Measurements from ENCODE around the gene ERAP2.

Gene ERAP2

GRCh38 chr5:96905864-96906263 lies 29.6 kb downstream of the ERAP2 start:
- TF ChIP-seq CTCF (conservative IDR thresholded peaks at IDR 0.05; ENCODE audit: low read depth, low read length): no peak
- no peak overlapping the region for H3K4me3 ChIP-seq (ENCODE audit: low read depth, low read length)
- DNase-seq (ENCODE audit: low read depth): no peak

GRCh38 chr5:96909003-96909402 lies 32.7 kb downstream of the ERAP2 start:
- DNase-seq (ENCODE audit: low read depth): peak; percentile 32

GRCh38 chr5:96909435-96909834 lies 33.1 kb downstream of the ERAP2 start:
- H3K4me3 ChIP-seq (ENCODE audit: low read depth, low read length): no peak overlapping the region
- no peak for TF ChIP-seq CTCF (conservative IDR thresholded peaks at IDR 0.05; ENCODE audit: low read depth, low read length)
- DNase-seq (ENCODE audit: low read depth): no peak

More at GRCh38 chr5:96909003-96909402, 32.7 kb downstream of the ERAP2 start:
- TF ChIP-seq CTCF (conservative IDR thresholded peaks at IDR 0.05; ENCODE audit: low read depth, low read length): no peak
- H3K4me3 ChIP-seq (ENCODE audit: low read depth, low read length): no peak overlapping the region

- TF ChIP-seq CTCF (conservative IDR thresholded peaks at IDR 0.05; ENCODE audit: low read depth, low read length): no peak
- DNase-seq (ENCODE audit: low read depth): no peak
Observed at GRCh38 chr5:96911139-96911538, 34.8 kb downstream of the ERAP2 start.

GRCh38 chr5:96913233-96913632 lies 36.9 kb downstream of the ERAP2 start:
- no peak for DNase-seq (ENCODE audit: low read depth)
- no peak for TF ChIP-seq CTCF (conservative IDR thresholded peaks at IDR 0.05; ENCODE audit: low read depth, low read length)
- no peak overlapping the region for H3K4me3 ChIP-seq (ENCODE audit: low read depth, low read length)

More at GRCh38 chr5:96911139-96911538, 34.8 kb downstream of the ERAP2 start:
- no peak overlapping the region for H3K4me3 ChIP-seq (ENCODE audit: low read depth, low read length)

GRCh38 chr5:96919754-96920197 lies 43.5 kb downstream of the ERAP2 start:
- no peak overlapping the region for H3K4me3 ChIP-seq (ENCODE audit: low read depth, low read length)
- no peak for TF ChIP-seq CTCF (conservative IDR thresholded peaks at IDR 0.05; ENCODE audit: low read depth, low read length)
- DNase-seq (ENCODE audit: low read depth): no peak

GRCh38 chr5:96920744-96921355 lies 44.5 kb downstream of the ERAP2 start:
- no peak for TF ChIP-seq CTCF (conservative IDR thresholded peaks at IDR 0.05; ENCODE audit: low read depth, low read length)
- H3K4me3 ChIP-seq (ENCODE audit: low read depth, low read length): no peak overlapping the region
- no peak for DNase-seq (ENCODE audit: low read depth)

Measured in choroid plexus epithelial cell (primary cell).